ENCODE measurements around the gene ADGRG6. TPM values are rescaled to one million over a fixed set of nuclear protein-coding genes. Genes with fewer than 3 reads are reported as not detected.

The ADGRG6 gene
- total RNA-seq, 4 donors from 2014 or later, result 56.6 to 147 (median 69.1) TPM

GRCh38 chr6:142274656-142275055, 27.2 kb upstream of the ADGRG6 start:
- Histone ChIP-seq H3K4me1 (no peaks in the 10 kb centered on the region), H3K4me3 (no peak overlapping the region), H3K9me3 (no peaks in the 10 kb centered on the region), H3K27me3 (no peaks in the 10 kb centered on the region), H3K27ac (no peak overlapping the region), H3K36me3 (no peaks in the 10 kb centered on the region)
- no peak for DNase-seq (ENCODE audit: low spot score in 2 of 2)
- TF ChIP-seq POLR2A (IDR thresholded peaks at IDR 0.05) (no peak), POLR2AphosphoS5 (IDR thresholded peaks at IDR 0.05) (no peak), CTCF (IDR thresholded peaks at IDR 0.05) (no peak), EP300 (IDR thresholded peaks at IDR 0.05) (no peak)
- 76% methylated on average over 4 of the region's 4 CpGs for WGBS

GRCh38 chr6:142275236-142276006, 26.4 kb upstream of the ADGRG6 start:
- H3K36me3 ChIP-seq, result no peaks in the 10 kb centered on the region
- no peak overlapping the region for H3K27ac ChIP-seq
- H3K9me3 ChIP-seq, result no peaks in the 10 kb centered on the region
- TF ChIP-seq POLR2AphosphoS5 (IDR thresholded peaks at IDR 0.05) (no peak), EP300 (IDR thresholded peaks at IDR 0.05) (no peak), CTCF (IDR thresholded peaks at IDR 0.05) (no peak), POLR2A (IDR thresholded peaks at IDR 0.05) (no peak)
- 46% methylated on average over 5 of the region's 5 CpGs for WGBS
- no peak overlapping the region for H3K4me3 ChIP-seq
- H3K27me3 ChIP-seq, result no peaks in the 10 kb centered on the region
- DNase-seq (ENCODE audit: low spot score in 2 of 2), result no peak
- H3K4me1 ChIP-seq, result no peaks in the 10 kb centered on the region

GRCh38 chr6:142276256-142276655, 25.6 kb upstream of the ADGRG6 start:
- Histone ChIP-seq H3K27me3 (no peaks in the 10 kb centered on the region), H3K4me1 (no peaks in the 10 kb centered on the region), H3K27ac (no peak overlapping the region), H3K9me3 (no peaks in the 10 kb centered on the region), H3K36me3 (no peaks in the 10 kb centered on the region), H3K4me3 (no peak overlapping the region)
- WGBS, result 53% methylated on average over 1 of the region's 1 CpG
- no peak for TF ChIP-seq POLR2AphosphoS5 (IDR thresholded peaks at IDR 0.05)
- TF ChIP-seq CTCF (IDR thresholded peaks at IDR 0.05), result no peak
- TF ChIP-seq POLR2A (IDR thresholded peaks at IDR 0.05), result no peak
- no peak for TF ChIP-seq EP300 (IDR thresholded peaks at IDR 0.05)
- DNase-seq (ENCODE audit: low spot score in 2 of 2), result no peak

GRCh38 chr6:142279350-142280180, 22.2 kb upstream of the ADGRG6 start:
- no peak for TF ChIP-seq POLR2AphosphoS5 (IDR thresholded peaks at IDR 0.05)
- no peak overlapping the region for H3K4me3 ChIP-seq
- no peaks in the 10 kb centered on the region for H3K4me1 ChIP-seq
- H3K36me3 ChIP-seq, result no peaks in the 10 kb centered on the region
- no peak overlapping the region for H3K27ac ChIP-seq
- H3K9me3 ChIP-seq, result no peaks in the 10 kb centered on the region
- no peaks in the 10 kb centered on the region for H3K27me3 ChIP-seq
- WGBS, result 66% methylated on average over 5 of the region's 5 CpGs
- DNase-seq (ENCODE audit: low spot score in 2 of 2), result no peak

- no peak overlapping the region for H3K27ac ChIP-seq
Observed at GRCh38 chr6:142280265-142280664, 21.5 kb upstream of the ADGRG6 start.

More at GRCh38 chr6:142280265-142280664, 21.5 kb upstream of the ADGRG6 start:
- H3K36me3 ChIP-seq, result no peaks in the 10 kb centered on the region
- TF ChIP-seq POLR2AphosphoS5 (IDR thresholded peaks at IDR 0.05), result no peak
- TF ChIP-seq EP300 (IDR thresholded peaks at IDR 0.05), result no peak
- TF ChIP-seq POLR2A (IDR thresholded peaks at IDR 0.05), result no peak
- TF ChIP-seq CTCF (IDR thresholded peaks at IDR 0.05), result no peak
- H3K4me3 ChIP-seq, result no peak overlapping the region
- H3K27me3 ChIP-seq, result no peaks in the 10 kb centered on the region
- H3K9me3 ChIP-seq, result no peaks in the 10 kb centered on the region
- DNase-seq (ENCODE audit: low spot score in 2 of 2), result no peak
- WGBS, result 87% methylated on average over 1 of the region's 1 CpG
- H3K4me1 ChIP-seq, result no peaks in the 10 kb centered on the region

Measured in suprapubic skin (tissue), 4 donors.